HG03575 (cell line): ENCODE measurements around the gene ATP10A.
"Not testable (repeated sequence)": the region's sequence is repeated elsewhere in the genome, so short reads cannot be mapped to it uniquely, and the experiment has no call there.

Source experiments
- ATAC-seq: cut with Tn5 transposase; IDR thresholded peaks from one replicate; pipeline ENCODE4 v1.9.1; 2021; ENCODE audit not compliant: unreplicated experiment, insufficient number of reproducible peaks, low FRiP score; ENCODE audit errors: extremely low read depth

The ATP10A gene

GRCh38 chr15:25664761-25665160 lies 198.4 kb downstream of the ATP10A start:
- ATAC-seq: no peak

GRCh38 chr15:25663515-25663914 lies 199.6 kb downstream of the ATP10A start:
- ATAC-seq: no peak

- no peak for ATAC-seq
Observed at GRCh38 chr15:25661898-25662297, 201.2 kb downstream of the ATP10A start.

GRCh38 chr15:25659251-25659650 lies 203.9 kb downstream of the ATP10A start:
- no peak for ATAC-seq

GRCh38 chr15:25658560-25658959 lies 204.6 kb downstream of the ATP10A start:
- ATAC-seq: no peak

GRCh38 chr15:25655207-25655948 lies 207.7 kb downstream of the ATP10A start:
- ATAC-seq: no peak

- ATAC-seq: no peak
Observed at GRCh38 chr15:25653371-25653770, 209.8 kb downstream of the ATP10A start.

GRCh38 chr15:25652704-25653103 lies 210.4 kb downstream of the ATP10A start:
- no peak for ATAC-seq

GRCh38 chr15:25649390-25649789 lies 213.7 kb downstream of the ATP10A start:
- ATAC-seq: no peak

GRCh38 chr15:25643120-25643519 lies 220.0 kb downstream of the ATP10A start:
- ATAC-seq: no peak

GRCh38 chr15:25641762-25642161 lies 221.4 kb downstream of the ATP10A start:
- ATAC-seq: no peak

GRCh38 chr15:25641361-25641760 lies 221.8 kb downstream of the ATP10A start:
- no peak for ATAC-seq

- ATAC-seq: not testable (repeated sequence)
Observed at GRCh38 chr15:25640959-25641358, 222.2 kb downstream of the ATP10A start.

- ATAC-seq: no peak
Observed at GRCh38 chr15:25640381-25640780, 222.7 kb downstream of the ATP10A start.

GRCh38 chr15:25636486-25636885 lies 226.6 kb downstream of the ATP10A start:
- not testable (repeated sequence) for ATAC-seq

- no peak for ATAC-seq
Observed at GRCh38 chr15:25635191-25635590, 227.9 kb downstream of the ATP10A start.

GRCh38 chr15:25633862-25634261 lies 229.3 kb downstream of the ATP10A start:
- no peak for ATAC-seq

GRCh38 chr15:25631971-25632370 lies 231.2 kb downstream of the ATP10A start:
- no peak for ATAC-seq
